Measurements from ENCODE around the gene GARNL3. TPM values are rescaled to one million over a fixed set of nuclear protein-coding genes. Genes with fewer than 3 reads are reported as not detected.

Gene GARNL3
- total RNA-seq, 1 experiment from 2014 or later = 15.5 TPM

DNA sequence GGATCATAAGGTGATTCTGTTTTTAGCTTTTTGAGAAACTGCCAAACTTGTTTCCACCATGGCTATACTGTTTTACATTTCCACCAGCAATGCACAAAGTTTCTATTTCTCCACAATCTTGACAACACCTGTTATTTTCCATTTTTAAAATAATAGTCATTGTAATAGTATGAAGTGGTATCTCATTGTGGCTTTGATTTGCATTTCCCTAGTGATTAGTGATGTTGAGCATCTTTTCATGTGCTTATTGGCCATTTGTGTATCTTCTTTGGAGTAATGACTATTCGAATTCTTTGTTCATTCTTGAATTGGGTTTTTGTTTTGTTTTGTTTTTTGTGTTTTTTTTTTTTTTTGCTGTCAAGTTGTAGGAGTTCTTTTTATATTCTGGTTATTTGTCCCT is 4.9 kb downstream of the GARNL3 start:
- no peaks in the 10 kb centered on the region for H3K36me3 ChIP-seq (ENCODE audit: low read depth, low read length)
- DNase-seq (no peak), ATAC-seq (no peak)
- intact Hi-C loops (cut with micrococcal nuclease) = no loop called here
- no peaks in the 10 kb centered on the region for H3K27me3 ChIP-seq (ENCODE audit: low read length)
- no peak for TF ChIP-seq EZH2phosphoT487 (IDR thresholded peaks at IDR 0.05; ENCODE audit: borderline replicate concordance, low read length)
- no peak for TF ChIP-seq EZH2 (IDR thresholded peaks at IDR 0.05; ENCODE audit: low read length, unreplicated experiment)
- TF ChIP-seq, protein P1, sequence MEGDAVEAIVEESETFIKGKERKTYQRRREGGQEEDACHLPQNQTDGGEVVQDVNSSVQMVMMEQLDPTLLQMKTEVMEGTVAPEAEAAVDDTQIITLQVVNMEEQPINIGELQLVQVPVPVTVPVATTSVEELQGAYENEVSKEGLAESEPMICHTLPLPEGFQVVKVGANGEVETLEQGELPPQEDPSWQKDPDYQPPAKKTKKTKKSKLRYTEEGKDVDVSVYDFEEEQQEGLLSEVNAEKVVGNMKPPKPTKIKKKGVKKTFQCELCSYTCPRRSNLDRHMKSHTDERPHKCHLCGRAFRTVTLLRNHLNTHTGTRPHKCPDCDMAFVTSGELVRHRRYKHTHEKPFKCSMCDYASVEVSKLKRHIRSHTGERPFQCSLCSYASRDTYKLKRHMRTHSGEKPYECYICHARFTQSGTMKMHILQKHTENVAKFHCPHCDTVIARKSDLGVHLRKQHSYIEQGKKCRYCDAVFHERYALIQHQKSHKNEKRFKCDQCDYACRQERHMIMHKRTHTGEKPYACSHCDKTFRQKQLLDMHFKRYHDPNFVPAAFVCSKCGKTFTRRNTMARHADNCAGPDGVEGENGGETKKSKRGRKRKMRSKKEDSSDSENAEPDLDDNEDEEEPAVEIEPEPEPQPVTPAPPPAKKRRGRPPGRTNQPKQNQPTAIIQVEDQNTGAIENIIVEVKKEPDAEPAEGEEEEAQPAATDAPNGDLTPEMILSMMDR (conservative IDR thresholded peaks at IDR 0.05; ENCODE audit: low read depth, low read length) = no peak
- H3K4me1 ChIP-seq (ENCODE audit: insufficient read depth, low read length) = no peaks in the 10 kb centered on the region
- no peak overlapping the region for H3K27ac ChIP-seq (ENCODE audit: low read length)
- no peaks in the 10 kb centered on the region for H3K9me3 ChIP-seq (ENCODE audit: low read length)
- no peak overlapping the region for H3K9ac ChIP-seq (ENCODE audit: low read length)
- BruUV-seq (replicated peaks) = no TSS peak
- no peak overlapping the region for H3K4me3 ChIP-seq (ENCODE audit: low read length)
- H2AFZ ChIP-seq (ENCODE audit: low read length) = no peak overlapping the region
- H4K20me1 ChIP-seq (ENCODE audit: low read length) = no peaks in the 10 kb centered on the region
- H3K4me2 ChIP-seq (ENCODE audit: low read length) = no peak overlapping the region
- no peaks in the 10 kb centered on the region for H3K79me2 ChIP-seq (ENCODE audit: low read length)
- H3F3A ChIP-seq (ENCODE audit: low read length, unreplicated experiment) = no peaks in the 10 kb centered on the region
- POLR2A ChIA-PET (ENCODE audit: unreplicated experiment) = no interaction called here
- CTCF ChIA-PET = no interaction called here
- H3K9me2 ChIP-seq (replicated peaks; ENCODE audit: low read length) = no peaks in the 10 kb centered on the region

DNA sequence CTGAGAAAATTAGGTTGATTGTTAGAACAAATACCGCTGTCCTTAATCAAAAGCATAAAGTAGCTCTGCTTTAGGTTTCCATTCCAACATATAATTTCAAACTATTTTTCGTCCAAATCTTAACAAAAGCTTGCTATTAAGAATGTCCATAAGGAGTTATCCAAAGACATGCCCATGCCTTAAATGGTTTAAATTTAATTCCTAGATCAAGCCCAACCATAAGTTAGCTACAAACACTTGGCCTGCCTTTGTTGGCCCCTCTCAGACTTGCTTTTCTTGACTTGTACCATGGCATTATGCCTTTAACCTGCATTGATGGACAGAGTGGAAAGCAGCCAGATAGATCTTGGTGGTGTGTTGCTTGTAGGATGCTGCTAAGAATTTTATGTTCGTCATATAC is 8.8 kb downstream of the GARNL3 start:
- CTCF ChIA-PET = no interaction called here
- TF ChIP-seq EZH2phosphoT487 (IDR thresholded peaks at IDR 0.05; ENCODE audit: borderline replicate concordance, low read length) = no peak
- no peak for TF ChIP-seq EZH2 (IDR thresholded peaks at IDR 0.05; ENCODE audit: low read length, unreplicated experiment)
- TF ChIP-seq, protein P1 (conservative IDR thresholded peaks at IDR 0.05; ENCODE audit: low read depth, low read length) = no peak

DNA sequence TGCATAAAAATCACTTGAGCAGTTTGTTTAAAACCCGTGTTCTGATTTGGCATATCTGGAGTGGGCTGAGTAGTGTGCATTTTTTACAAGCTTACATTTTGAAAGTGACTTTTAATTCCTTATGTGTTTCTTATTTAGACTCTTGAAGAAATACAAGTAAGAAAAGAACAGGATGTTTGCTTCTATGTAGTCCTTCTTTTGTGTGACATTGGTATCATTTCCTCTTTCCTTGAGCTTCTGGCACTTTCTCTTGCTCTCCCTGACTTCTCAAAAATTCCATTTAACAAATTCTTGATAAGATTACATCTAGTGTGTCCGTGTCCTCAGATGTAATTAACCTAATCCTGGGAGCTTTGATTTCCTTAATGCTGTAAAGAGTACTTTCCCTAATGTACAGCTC is 12.5 kb downstream of the GARNL3 start:
- no peak overlapping the region for H3K4me2 ChIP-seq (ENCODE audit: low read length)
- H3K9ac ChIP-seq (ENCODE audit: low read length) = no peak overlapping the region
- no peaks in the 10 kb centered on the region for H3F3A ChIP-seq (ENCODE audit: low read length, unreplicated experiment)
- H3K27ac ChIP-seq (ENCODE audit: low read length) = no peak overlapping the region
- H3K79me2 ChIP-seq (ENCODE audit: low read length) = no peaks in the 10 kb centered on the region
- no peaks in the 10 kb centered on the region for H3K36me3 ChIP-seq (ENCODE audit: low read depth, low read length)
- H3K4me3 ChIP-seq (ENCODE audit: low read length) = no peak overlapping the region
- no peak for DNase-seq
- H3K9me2 ChIP-seq (replicated peaks; ENCODE audit: low read length) = no peaks in the 10 kb centered on the region
- H4K20me1 ChIP-seq (ENCODE audit: low read length) = no peaks in the 10 kb centered on the region
- H3K4me1 ChIP-seq (ENCODE audit: insufficient read depth, low read length) = peaks cover 10% of the 10 kb centered on the region
- BruUV-seq (replicated peaks) = no TSS peak
- ATAC-seq = no peak
- intact Hi-C loops (cut with micrococcal nuclease) = no loop called here
- ChIA-PET POLR2A (ENCODE audit: unreplicated experiment) (no interaction called here), CTCF (no interaction called here)
- TF ChIP-seq EZH2phosphoT487 (IDR thresholded peaks at IDR 0.05; ENCODE audit: borderline replicate concordance, low read length) (no peak), EZH2 (IDR thresholded peaks at IDR 0.05; ENCODE audit: low read length, unreplicated experiment) (no peak)
- TF ChIP-seq, protein P1 (conservative IDR thresholded peaks at IDR 0.05; ENCODE audit: low read depth, low read length) = no peak
- no peaks in the 10 kb centered on the region for H3K27me3 ChIP-seq (ENCODE audit: low read length)
- no peaks in the 10 kb centered on the region for H3K9me3 ChIP-seq (ENCODE audit: low read length)
- no peak overlapping the region for H2AFZ ChIP-seq (ENCODE audit: low read length)

More for the DNA sequence above, 8.8 kb downstream of the GARNL3 start:
- Histone ChIP-seq H4K20me1 (ENCODE audit: low read length) (no peaks in the 10 kb centered on the region), H3K27me3 (ENCODE audit: low read length) (no peaks in the 10 kb centered on the region), H3K9ac (ENCODE audit: low read length) (no peak overlapping the region), H3K4me1 (ENCODE audit: insufficient read depth, low read length) (peaks cover 4% of the 10 kb centered on the region; the same call in 1 of the 2 replicates), H3F3A (ENCODE audit: low read length, unreplicated experiment) (no peaks in the 10 kb centered on the region), H3K9me2 (replicated peaks; ENCODE audit: low read length) (no peaks in the 10 kb centered on the region), H3K79me2 (ENCODE audit: low read length) (no peaks in the 10 kb centered on the region), H3K4me2 (ENCODE audit: low read length) (no peak overlapping the region), H3K4me3 (ENCODE audit: low read length) (no peak overlapping the region), H3K27ac (ENCODE audit: low read length) (no peak overlapping the region), H2AFZ (ENCODE audit: low read length) (no peak overlapping the region), H3K9me3 (ENCODE audit: low read length) (no peaks in the 10 kb centered on the region), H3K36me3 (ENCODE audit: low read depth, low read length) (no peaks in the 10 kb centered on the region)
- no TSS peak for BruUV-seq (replicated peaks)
- no peak for DNase-seq
- intact Hi-C loops (cut with micrococcal nuclease) = no loop called here
- POLR2A ChIA-PET (ENCODE audit: unreplicated experiment) = no interaction called here
- ATAC-seq = no peak

Measured in PC-3 (cell line).